HL-60 (cell line): ENCODE results near the gene MYO5B.

Experiments used
- GABPA ChIP-seq: IDR thresholded peaks from 2 replicates; pipeline ENCODE4 v1.6.1; 2012; ENCODE audit warnings: low read depth
- SPI1 ChIP-seq: IDR thresholded peaks from 2 replicates; pipeline ENCODE4 v1.6.1; 2012; ENCODE audit warnings: low read depth, mild to moderate bottlenecking, borderline replicate concordance

DNA sequence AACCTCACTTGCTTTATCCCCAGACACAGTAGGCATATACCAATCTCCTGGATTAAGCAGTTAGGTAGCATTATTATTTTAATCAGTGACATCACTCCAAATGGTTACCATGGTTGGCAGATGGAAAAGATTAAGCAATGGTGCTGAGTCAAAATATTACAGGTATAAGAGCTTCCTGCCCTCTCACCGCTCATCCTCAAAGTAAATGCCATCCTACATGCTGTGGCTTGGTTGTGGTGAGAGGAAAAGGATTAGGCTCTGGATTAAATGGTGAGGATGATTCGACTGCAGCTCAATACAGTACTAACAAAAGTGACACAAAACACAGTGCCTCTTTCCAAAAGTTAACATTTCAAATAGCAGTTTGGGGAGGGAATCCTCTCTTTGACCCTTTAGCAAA is 272.7 kb downstream of the MYO5B start:
- TF ChIP-seq SPI1, result no peak
- no peak for TF ChIP-seq GABPA
